NCI-H128 (cell line): ENCODE measurements around the gene CLEC17A.
"Not testable (repeated sequence)": the region's sequence is repeated elsewhere in the genome, so short reads cannot be mapped to it uniquely, and the experiment has no call there.

Source experiments
- DNase-seq: peaks from one replicate; lab custom pipeline; 2025; ENCODE audit not compliant: unreplicated experiment; lab: John Stamatoyannopoulos, UW

The CLEC17A gene

GRCh38 chr19:14577885-14578427, 4.9 kb upstream of the CLEC17A start:
- no peak for DNase-seq

GRCh38 chr19:14580623-14581237, 2.2 kb upstream of the CLEC17A start:
- DNase-seq: no peak

DNA sequence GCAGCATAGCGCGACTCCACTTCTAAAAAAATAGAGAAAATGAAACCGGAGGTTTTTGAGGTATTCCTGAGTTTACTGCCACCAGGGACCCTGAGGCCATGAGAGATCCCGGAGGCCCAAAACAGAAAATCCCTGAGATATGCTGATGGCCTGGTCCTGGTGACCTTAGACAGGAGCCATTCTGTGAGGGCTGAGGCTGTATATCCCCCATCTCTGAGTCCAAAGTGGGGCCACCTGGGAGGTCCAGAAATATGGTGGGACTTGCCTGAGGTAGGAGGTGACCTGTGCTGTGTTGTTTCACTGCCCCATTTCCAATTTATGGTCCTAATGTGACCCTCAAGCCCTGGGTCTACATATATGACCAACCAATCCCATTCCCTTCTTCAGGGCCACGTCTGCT, 1.5 kb downstream of the CLEC17A start:
- DNase-seq: not testable (repeated sequence)

DNA sequence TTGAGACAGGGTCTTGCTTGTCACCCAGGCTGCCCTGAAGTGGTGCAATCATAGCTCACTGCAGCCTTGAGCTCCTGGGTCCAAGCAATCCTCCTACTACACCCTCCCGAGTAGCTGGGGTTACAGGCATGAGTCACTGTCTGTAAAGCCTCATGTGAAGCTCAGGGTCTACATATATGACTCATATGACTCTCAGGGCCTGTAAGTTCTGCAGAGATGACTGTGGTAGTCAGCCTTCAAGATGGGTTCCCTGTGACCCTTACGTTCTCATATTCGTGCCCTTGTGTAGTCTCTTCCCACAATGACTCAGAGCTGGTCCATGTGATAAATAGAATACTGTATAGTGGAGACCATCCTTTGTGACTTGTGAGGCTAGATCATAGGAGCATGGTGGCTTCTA, 2.3 kb downstream of the CLEC17A start:
- DNase-seq: not testable (repeated sequence)

GRCh38 chr19:14589433-14589832, 6.5 kb downstream of the CLEC17A start:
- DNase-seq: not testable (repeated sequence)

GRCh38 chr19:14595558-14595957, 12.7 kb downstream of the CLEC17A start:
- DNase-seq: no peak

- DNase-seq: no peak
Observed at GRCh38 chr19:14599548-14600147, 16.8 kb downstream of the CLEC17A start.

DNA sequence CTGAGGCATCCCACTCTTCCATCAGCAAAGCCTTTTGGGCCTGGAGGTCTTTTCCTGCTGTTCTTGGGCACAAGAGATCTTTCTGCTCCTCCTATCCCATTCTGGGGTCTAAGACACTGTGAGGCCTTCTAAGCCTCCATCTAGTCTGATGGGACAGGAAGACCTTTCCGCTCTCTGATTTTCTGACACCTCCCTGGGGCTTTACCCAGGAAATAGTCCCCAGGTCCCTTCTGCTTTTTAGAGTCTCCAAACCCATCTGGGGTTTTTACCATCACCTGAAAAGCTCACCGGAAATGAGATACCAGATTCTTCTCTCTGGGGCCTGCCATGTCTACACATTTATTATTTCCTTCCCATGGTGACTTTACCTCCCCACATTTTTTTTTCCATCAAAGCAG, 21.1 kb downstream of the CLEC17A start:
- no peak for DNase-seq

GRCh38 chr19:14606627-14607026, 23.7 kb downstream of the CLEC17A start:
- no peak for DNase-seq

GRCh38 chr19:14611051-14611450, 28.2 kb downstream of the CLEC17A start:
- DNase-seq: no peak

DNA sequence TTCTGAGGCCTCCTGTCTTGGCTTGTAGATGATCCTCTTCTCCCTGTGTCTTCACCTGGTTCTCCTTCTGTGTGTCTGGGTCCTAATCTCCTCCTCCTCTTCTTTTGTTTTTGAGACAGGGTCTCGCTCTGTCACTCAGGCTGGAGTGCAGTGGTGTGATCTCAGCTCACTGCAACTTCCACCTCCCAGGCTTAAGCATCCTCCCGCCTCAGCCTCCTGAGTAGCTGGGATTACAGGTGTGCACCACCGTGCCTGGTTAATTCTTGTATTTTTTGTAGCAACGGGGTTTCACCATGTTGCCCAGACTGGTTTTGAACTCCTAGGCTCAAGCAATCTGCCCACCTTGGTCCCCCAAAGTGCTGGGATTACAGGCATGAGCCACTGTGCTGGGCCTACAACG, 29.4 kb downstream of the CLEC17A start:
- not testable (repeated sequence) for DNase-seq

DNA sequence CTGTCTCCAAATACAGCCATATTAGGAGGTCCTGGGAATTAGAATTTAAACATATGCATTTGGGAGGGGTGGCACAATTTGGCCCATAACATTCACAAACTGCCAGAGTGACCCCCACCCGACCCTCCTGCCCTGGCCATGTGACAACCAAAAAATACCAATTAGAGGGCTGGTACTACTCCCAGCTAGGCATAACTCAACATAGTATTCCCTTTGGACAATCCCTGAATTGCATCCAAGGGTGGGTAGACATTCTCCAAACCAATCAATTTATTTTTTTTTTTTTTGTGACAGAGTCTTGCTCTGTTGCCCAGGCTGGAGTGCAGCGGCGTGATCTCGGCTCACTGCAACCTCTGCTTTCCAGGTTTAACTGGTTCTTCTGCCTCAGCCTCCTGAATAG, 29.8 kb downstream of the CLEC17A start:
- DNase-seq: no peak

- not testable (repeated sequence) for DNase-seq
Observed at GRCh38 chr19:14613399-14614098, 30.7 kb downstream of the CLEC17A start.

DNA sequence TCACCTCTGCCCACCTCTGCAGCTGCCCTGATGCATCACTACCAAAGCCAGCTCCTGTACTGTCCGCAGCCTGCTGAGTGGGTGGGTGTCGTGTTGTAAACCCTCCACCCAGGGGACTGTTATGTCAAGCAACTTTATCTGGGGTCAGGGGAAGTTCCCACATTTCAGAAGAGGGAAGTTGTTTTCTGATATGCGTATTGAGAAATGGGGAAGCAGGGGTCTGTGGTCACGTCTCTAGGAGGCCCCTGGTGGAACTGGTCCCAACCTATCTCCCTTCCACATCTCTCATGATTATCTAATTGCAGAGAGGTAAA, 31.2 kb downstream of the CLEC17A start:
- no peak for DNase-seq

DNA sequence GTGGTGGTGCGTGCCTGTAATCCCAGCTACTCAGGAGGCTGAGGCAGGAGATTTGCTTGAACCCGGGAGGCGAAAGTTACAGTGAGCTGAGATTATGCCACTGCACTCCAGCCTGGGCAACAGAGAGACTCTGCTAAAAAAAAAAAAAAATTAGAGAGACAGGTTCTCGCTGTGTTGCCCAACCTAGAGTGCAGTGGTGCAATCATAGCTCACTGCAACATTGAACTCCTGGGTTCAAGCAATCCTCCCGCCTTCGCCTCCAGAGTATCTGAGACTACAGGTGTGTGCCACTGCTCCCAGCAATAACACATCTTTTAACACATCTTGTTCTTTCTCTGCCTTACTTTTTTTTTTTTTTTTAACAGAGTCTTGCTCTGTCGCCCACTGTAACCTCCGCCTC, 32.7 kb downstream of the CLEC17A start:
- no peak for DNase-seq

- DNase-seq: no peak
Observed at GRCh38 chr19:14616407-14616806, 33.5 kb downstream of the CLEC17A start.

DNA sequence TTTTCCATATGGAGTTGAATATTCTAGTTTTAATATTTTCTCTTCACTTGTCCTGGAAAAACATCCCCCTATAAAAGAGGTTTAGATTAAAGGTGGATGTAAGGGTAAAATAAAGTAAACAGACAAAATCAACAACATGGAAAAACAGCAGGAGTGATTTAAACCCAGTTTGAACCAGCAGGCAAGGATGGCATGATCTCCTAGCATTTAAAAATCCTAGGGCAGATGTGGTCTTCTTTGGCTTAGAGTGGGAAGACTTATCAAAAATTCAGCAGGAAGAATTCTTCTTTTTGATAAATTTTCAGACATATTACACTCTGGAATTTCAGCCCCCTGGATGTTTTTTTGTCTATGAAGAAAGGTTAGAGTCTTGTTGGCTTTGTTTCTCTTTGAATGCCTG, 36.5 kb downstream of the CLEC17A start:
- no peak for DNase-seq

DNA sequence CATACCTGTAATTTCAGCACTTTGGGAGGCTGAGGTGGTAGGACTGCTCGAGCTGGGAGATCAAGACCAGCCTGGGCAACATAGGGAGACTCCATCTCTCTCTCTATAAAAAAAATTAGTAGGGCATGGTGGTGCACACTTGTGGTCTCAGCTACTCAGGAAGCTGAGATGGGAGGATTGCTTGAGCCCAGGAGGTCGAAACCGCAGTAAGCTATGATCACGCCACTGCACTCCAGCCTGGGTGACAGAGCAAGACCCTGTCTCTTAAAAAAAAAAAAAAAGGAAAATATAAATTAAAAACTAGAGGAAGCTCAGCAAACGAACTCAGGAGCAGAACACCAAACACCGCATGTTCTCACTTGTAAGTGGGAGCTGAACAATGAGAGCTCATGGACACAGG, 41.6 kb downstream of the CLEC17A start:
- not testable (repeated sequence) for DNase-seq

- no peak for DNase-seq
Observed at GRCh38 chr19:14629557-14629956, 46.7 kb downstream of the CLEC17A start.

DNA sequence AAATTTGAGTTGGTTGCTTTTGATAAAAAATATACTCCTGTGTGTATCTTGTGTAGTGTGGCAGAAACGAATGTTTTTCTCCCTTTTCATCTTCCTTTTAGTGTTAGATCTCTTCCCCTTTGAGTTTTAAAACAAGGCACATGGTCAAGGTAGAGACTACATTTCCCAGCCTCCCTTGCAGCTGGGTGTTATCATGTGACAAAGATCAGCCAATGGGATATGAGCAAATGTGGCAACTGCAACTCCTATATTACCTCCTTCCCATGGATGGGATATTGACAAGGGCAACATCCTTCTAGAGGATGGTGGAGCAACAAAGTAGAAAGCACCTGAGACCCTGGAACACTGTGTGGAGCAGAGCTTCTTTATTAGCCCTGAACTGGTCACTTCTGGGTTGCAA, 49.4 kb downstream of the CLEC17A start:
- DNase-seq: no peak

- no peak for DNase-seq
Observed at GRCh38 chr19:14639536-14640277, 56.8 kb downstream of the CLEC17A start.

GRCh38 chr19:14648506-14648905, 65.6 kb downstream of the CLEC17A start:
- DNase-seq: no peak
